Umbilical cord (tissue), 2 donors: ENCODE data around the gene ATG7. TPM values are rescaled to one million over a fixed set of nuclear protein-coding genes. Genes with fewer than 3 reads are reported as not detected.
"Not testable (repeated sequence)": the region's sequence is repeated elsewhere in the genome, so short reads cannot be mapped to it uniquely, and the experiment has no call there.

Experiments
- DNase-seq: peaks from one replicate; pipeline ENCODE4 v3.0.0-alpha.2; 2015; ENCODE audit warnings: low spot score
- total RNA-seq: library from RNA; depleted of rRNA; stranded (reverse); fragments of >200 nt; gene quantifications from one replicate; pipeline ENCODE4 v1.2.3, GENCODE V29; 2014; ENCODE audit warnings: low replicate concordance; ENCODE audit not compliant: insufficient read depth

The ATG7 gene
- total RNA-seq, 1 donor from 2014 or later: 71.7 TPM

DNA sequence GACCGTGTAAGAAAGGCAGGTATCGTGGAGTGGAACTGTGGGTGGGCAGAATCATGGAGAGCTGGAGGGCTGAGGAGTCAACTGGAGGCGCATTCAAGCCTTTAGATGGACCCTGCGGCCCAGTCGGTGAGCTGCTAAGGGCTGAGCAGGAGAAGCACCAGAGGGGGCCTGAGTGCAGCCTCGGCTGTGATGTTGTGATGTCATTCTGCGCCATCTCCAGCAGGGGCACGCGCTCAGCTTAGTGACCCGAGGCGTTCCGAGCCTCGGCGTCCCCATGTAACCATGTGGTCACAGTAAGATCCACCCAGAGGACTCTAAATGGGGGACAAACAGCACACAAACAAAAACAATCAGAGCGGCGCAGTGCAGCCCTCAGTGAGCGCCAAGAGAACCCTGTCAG, 294.7 kb downstream of the ATG7 start:
- no peak for DNase-seq

GRCh38 chr3:11567516-11568467, 295.6 kb downstream of the ATG7 start:
- no peak for DNase-seq

DNA sequence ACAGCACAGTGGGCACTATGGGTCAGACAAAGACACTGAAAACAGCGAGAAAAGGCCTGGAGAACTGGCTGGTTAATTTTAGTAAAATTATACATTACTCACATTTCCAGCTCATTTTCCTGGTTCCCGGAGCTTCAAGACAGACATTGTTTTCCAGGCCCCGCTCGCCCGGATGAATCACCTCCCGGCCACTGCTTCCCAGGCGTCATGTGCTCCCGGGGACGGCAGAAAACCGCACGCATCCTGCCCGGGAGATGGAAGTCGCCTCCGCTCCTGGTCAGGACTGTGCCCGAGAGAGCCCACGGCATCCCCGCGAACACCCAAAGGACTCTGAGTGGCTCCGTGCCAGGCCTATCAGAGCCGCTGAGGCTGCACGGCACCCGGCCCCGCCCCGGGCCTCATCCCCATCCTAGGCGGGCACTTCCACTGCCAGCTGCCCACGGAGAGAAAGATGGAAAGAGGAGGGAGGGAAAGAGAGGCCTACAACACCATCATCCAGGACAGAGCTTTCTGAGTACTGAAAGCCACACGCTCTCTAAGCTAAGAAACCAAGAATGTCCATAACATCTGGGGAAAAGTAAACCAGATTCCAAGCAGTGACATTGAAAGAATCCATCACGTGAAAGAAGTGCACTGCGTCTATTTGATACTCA, 296.4 kb downstream of the ATG7 start:
- DNase-seq: peak; percentile 60

- no peak for DNase-seq
Observed at GRCh38 chr3:11569156-11569741, 297.1 kb downstream of the ATG7 start.

GRCh38 chr3:11570251-11570650, 298.1 kb downstream of the ATG7 start:
- DNase-seq: no peak

GRCh38 chr3:11570789-11571495, 298.7 kb downstream of the ATG7 start:
- DNase-seq: no peak

- DNase-seq: not testable (repeated sequence)
Observed at GRCh38 chr3:11572660-11573059, 300.5 kb downstream of the ATG7 start.

GRCh38 chr3:11574981-11575669, 302.9 kb downstream of the ATG7 start:
- DNase-seq: no peak

DNA sequence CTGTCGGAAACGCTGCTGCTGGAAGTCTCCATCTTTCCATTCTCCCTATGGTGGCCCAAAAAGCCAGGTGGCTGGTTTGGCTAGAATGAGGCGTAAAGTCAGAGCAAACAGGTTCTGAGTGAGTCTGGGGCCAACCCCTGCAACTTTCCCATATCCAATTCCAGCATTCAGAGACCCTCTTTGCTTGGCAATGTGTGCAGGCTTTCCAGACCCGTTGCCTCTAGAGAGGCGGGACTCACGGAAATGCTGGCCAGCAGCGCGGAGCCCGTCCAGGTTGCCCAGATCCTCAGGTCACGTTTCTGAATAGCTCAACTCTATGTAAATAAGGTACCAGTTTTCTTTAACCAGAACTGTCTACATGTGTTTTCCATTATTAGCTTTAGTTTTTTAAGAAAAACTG, 303.5 kb downstream of the ATG7 start:
- DNase-seq: no peak

DNA sequence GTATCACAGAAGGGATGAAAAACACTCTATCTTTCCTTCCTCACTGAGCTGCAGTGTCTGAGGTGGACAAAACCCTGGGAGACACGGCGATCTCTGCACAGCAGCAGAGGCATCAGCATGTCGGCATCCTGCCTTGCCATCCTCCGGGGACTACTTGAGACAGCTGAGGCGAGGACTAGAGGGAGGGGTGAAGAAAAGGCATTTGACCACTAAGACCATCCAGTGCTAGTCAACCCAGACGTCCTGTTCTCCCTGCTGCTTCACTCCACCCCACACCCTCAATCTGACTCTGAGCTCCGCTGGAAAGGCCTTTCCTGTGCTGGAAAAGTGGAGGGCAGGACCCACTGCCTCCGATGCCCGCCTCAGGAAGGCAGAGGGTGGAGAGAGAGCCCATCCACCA, 304.3 kb downstream of the ATG7 start:
- no peak for DNase-seq

DNA sequence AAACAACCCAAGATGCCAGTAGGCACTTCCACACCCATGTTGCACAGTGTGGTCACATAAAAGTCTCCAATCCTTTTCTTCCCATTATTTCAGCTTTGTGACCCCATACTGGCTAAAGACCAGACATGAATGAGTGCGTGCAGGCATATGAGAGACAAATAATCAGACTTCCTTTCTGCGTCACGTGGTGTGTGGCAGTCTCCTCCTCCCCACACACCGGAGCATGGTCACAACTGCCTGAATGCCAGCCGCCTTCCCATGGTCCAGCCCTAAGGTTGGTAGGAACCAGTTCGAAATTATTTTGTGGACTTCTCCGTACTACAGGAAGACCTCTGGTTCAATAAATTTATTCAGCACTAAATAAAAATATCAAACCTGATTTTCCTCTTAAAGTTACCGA, 306.0 kb downstream of the ATG7 start:
- no peak for DNase-seq

GRCh38 chr3:11580645-11581044, 308.4 kb downstream of the ATG7 start:
- no peak for DNase-seq

GRCh38 chr3:11581237-11582190, 309.3 kb downstream of the ATG7 start:
- no peak for DNase-seq

- DNase-seq: peak; percentile 97
Observed at GRCh38 chr3:11582191-11582968, 310.2 kb downstream of the ATG7 start.

GRCh38 chr3:11583235-11583634, 311.0 kb downstream of the ATG7 start:
- peak; percentile 67 for DNase-seq

GRCh38 chr3:11583638-11584046, 311.4 kb downstream of the ATG7 start:
- DNase-seq: no peak

- no peak for DNase-seq
Observed at GRCh38 chr3:11584570-11584969, 312.4 kb downstream of the ATG7 start.

DNA sequence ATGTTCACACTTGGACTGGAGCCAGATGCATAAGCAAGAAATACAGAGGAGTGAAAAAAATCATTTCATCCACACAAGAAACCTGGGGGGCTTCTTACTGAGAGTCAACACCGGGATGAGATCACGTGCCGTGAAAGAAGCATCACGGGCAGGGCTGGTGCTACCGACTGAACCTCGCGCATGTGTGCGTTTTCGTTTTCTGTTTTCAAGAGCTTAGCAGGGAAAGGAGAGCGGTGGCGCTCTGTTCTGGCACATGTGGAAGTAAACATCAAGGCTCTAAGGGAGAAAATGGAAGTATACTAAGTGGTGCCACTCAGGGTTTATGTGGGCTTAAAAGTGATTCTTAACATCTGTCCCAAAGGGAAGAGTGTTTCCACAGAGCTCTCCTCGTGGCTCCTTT, 315.6 kb downstream of the ATG7 start:
- DNase-seq: no peak

- no peak for DNase-seq
Observed at GRCh38 chr3:11588338-11588737, 316.1 kb downstream of the ATG7 start.
